ENCODE results near the gene RIPPLY2.
A peak's percentile ranks its signal among the peaks of the same experiment; 100 is the strongest.
"Not testable (repeated sequence)": the region's sequence is repeated elsewhere in the genome, so short reads cannot be mapped to it uniquely, and the experiment has no call there.

The RIPPLY2 gene

GRCh38 chr6:83853178-83854000, at the start of gene RIPPLY2:
Gene RIPPLY2, plus strand, starts transcription at chr6:83853360. Its CDS starts 57 bp downstream, at chr6:83853417.
- no peak for DNase-seq (ENCODE audit: low read depth)

GRCh38 chr6:83803492-83803891, 49.7 kb upstream of the RIPPLY2 start:
- DNase-seq (ENCODE audit: low read depth) = not testable (repeated sequence)

- no peak for DNase-seq (ENCODE audit: low read depth)
Observed at GRCh38 chr6:83804886-83805285, 48.3 kb upstream of the RIPPLY2 start.

GRCh38 chr6:83808005-83808404, 45.2 kb upstream of the RIPPLY2 start:
- DNase-seq (ENCODE audit: low read depth) = no peak

GRCh38 chr6:83808926-83809325, 44.2 kb upstream of the RIPPLY2 start:
- DNase-seq (ENCODE audit: low read depth) = no peak

- no peak for DNase-seq (ENCODE audit: low read depth)
Observed at GRCh38 chr6:83812595-83812994, 40.6 kb upstream of the RIPPLY2 start.

- DNase-seq (ENCODE audit: low read depth) = no peak
Observed at GRCh38 chr6:83815631-83816272, 37.4 kb upstream of the RIPPLY2 start.

- no peak for DNase-seq (ENCODE audit: low read depth)
Observed at GRCh38 chr6:83822629-83823169, 30.5 kb upstream of the RIPPLY2 start.

GRCh38 chr6:83824388-83824801, 28.8 kb upstream of the RIPPLY2 start:
- no peak for DNase-seq (ENCODE audit: low read depth)

- DNase-seq (ENCODE audit: low read depth) = no peak
Observed at GRCh38 chr6:83824831-83825230, 28.3 kb upstream of the RIPPLY2 start.

- DNase-seq (ENCODE audit: low read depth) = no peak
Observed at GRCh38 chr6:83827050-83827449, 26.1 kb upstream of the RIPPLY2 start.

GRCh38 chr6:83838727-83839126, 14.4 kb upstream of the RIPPLY2 start:
- no peak for DNase-seq (ENCODE audit: low read depth)

GRCh38 chr6:83844170-83844569, 9.0 kb upstream of the RIPPLY2 start:
- DNase-seq (ENCODE audit: low read depth) = no peak

- no peak for DNase-seq (ENCODE audit: low read depth)
Observed at GRCh38 chr6:83846291-83846690, 6.9 kb upstream of the RIPPLY2 start.

- DNase-seq (ENCODE audit: low read depth) = no peak
Observed at GRCh38 chr6:83847179-83847578, 6.0 kb upstream of the RIPPLY2 start.

GRCh38 chr6:83849127-83849526, 4.0 kb upstream of the RIPPLY2 start:
- no peak for DNase-seq (ENCODE audit: low read depth)

GRCh38 chr6:83849610-83850009, 3.5 kb upstream of the RIPPLY2 start:
- DNase-seq (ENCODE audit: low read depth) = no peak

- DNase-seq (ENCODE audit: low read depth) = no peak
Observed at GRCh38 chr6:83852528-83853177, 507 bp upstream of the RIPPLY2 start.

GRCh38 chr6:83854001-83854501, 891 bp downstream of the RIPPLY2 start:
- DNase-seq (ENCODE audit: low read depth) = no peak

GRCh38 chr6:83854766-83855165, 1.6 kb downstream of the RIPPLY2 start:
- DNase-seq (ENCODE audit: low read depth) = no peak

GRCh38 chr6:83859410-83860358, 6.5 kb downstream of the RIPPLY2 start, which contains the start of gene CYB5R4:
Gene CYB5R4, plus strand, starts transcription at chr6:83859689. Its CDS starts 94 bp downstream, at chr6:83859783.
- DNase-seq (ENCODE audit: low read depth) = peak; percentile 91
